GM12864 (cell line): ENCODE data around the gene CAMK4.

ENCODE experiments used
- DNase-seq: peaks from one replicate; pipeline ENCODE4 v3.0.0-alpha.2; 2011; ENCODE audit warnings: low read depth
- H3K4me3 ChIP-seq: 2 replicates; pipeline ENCODE4 v1.5.1; 2011; ENCODE audit warnings: mild to moderate bottlenecking, low read depth, low read length, control low read depth
- TF ChIP-seq, protein P1 (sequence below): IDR thresholded peaks from 2 replicates; pipeline ENCODE4 v1.5.1; 2011; ENCODE audit warnings: low read depth, mild to moderate bottlenecking, moderate library complexity, low read length, control low read depth, inconsistent platforms; ENCODE audit errors: missing control alignments

Gene CAMK4

DNA sequence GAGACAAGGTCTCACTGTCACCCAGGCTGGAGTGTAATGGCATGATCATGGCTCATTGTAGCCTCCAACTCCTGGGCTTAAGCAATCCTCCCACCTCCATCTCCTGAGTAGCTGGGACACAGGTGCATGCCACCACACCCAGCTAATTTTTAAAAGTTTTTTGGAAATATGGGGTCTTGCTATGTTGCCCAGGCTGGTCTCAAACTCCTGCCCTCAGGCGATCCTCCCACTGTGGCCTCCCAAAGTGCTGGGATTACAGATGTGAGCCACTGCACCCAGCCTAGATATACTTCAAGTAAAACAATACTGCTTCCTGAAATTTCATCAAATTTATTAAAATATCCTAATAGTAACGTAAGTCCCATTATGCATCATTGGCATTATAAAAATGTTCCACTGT, 254.7 kb downstream of the CAMK4 start:
- no peak overlapping the region for H3K4me3 ChIP-seq
- no peak for DNase-seq
- TF ChIP-seq, protein P1, sequence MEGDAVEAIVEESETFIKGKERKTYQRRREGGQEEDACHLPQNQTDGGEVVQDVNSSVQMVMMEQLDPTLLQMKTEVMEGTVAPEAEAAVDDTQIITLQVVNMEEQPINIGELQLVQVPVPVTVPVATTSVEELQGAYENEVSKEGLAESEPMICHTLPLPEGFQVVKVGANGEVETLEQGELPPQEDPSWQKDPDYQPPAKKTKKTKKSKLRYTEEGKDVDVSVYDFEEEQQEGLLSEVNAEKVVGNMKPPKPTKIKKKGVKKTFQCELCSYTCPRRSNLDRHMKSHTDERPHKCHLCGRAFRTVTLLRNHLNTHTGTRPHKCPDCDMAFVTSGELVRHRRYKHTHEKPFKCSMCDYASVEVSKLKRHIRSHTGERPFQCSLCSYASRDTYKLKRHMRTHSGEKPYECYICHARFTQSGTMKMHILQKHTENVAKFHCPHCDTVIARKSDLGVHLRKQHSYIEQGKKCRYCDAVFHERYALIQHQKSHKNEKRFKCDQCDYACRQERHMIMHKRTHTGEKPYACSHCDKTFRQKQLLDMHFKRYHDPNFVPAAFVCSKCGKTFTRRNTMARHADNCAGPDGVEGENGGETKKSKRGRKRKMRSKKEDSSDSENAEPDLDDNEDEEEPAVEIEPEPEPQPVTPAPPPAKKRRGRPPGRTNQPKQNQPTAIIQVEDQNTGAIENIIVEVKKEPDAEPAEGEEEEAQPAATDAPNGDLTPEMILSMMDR: no peak

GRCh38 chr5:111480346-111480745, 256.2 kb downstream of the CAMK4 start:
- H3K4me3 ChIP-seq: no peak overlapping the region
- TF ChIP-seq, protein P1: no peak
- DNase-seq: no peak

DNA sequence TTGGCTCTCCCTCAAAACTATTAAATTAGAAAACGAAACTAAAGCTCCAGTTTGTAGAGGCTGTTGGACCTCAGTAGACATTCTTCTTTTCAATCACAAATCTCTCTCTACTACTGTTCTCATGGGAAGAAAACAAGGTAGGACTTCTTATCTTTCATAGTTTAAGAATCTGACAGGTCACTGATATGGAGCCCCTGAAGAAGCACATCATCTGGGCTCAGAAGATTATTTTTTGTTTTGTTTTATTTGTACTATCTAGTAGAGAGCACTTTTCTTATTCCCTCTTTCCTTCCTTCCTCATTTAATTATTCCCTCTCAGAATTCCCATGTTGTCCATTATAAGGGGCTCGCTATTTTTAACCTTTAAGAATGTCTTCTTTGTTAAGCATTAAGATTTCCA, 261.9 kb downstream of the CAMK4 start:
- no peak for DNase-seq
- TF ChIP-seq, protein P1: no peak
- no peak overlapping the region for H3K4me3 ChIP-seq

GRCh38 chr5:111486926-111487325, 262.7 kb downstream of the CAMK4 start:
- TF ChIP-seq, protein P1: no peak
- H3K4me3 ChIP-seq: no peak overlapping the region
- no peak for DNase-seq

- H3K4me3 ChIP-seq: no peak overlapping the region
- TF ChIP-seq, protein P1: no peak
- no peak for DNase-seq
These were observed 264.2 kb downstream of the CAMK4 start for GRCh38 chr5:111488353-111488752.

DNA sequence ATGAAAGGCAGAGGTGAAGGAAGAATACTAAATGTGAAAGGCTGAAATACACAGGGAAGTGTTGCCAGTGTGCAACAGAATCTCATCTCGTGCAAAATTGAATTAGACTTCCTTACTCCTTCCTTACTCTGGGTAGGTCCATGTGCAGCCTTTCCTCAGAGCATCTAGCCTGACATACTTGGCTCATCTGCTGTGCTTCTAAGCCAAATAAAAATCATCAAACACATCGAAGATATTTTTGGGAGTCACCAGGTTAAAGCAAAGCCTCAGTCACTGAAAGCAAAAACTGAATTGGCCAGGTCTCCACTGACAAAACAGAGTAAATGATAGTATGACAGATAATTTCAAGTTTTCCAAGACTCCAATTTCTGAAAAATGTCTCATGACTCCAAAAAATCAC, 268.8 kb downstream of the CAMK4 start:
- H3K4me3 ChIP-seq: no peak overlapping the region
- TF ChIP-seq, protein P1: no peak
- no peak for DNase-seq

GRCh38 chr5:111494355-111494999, 270.3 kb downstream of the CAMK4 start:
- DNase-seq: no peak
- TF ChIP-seq, protein P1: no peak
- H3K4me3 ChIP-seq: no peak overlapping the region
